Gastrocnemius medialis (tissue), 4 donors: Measurements from ENCODE around the gene EXOSC10. TPM values are rescaled to one million over a fixed set of nuclear protein-coding genes. Genes with fewer than 3 reads are reported as not detected.

Source experiments
- ATAC-seq, 2 donors: fragments of 150-250 bp; one replicate each; pipeline ENCODE4 v1.9.1; 2016
- DNase-seq, 2 donors: peaks; one replicate each; pipeline ENCODE4 v3.0.0-alpha.2; 2019
- H3K27ac ChIP-seq, 4 donors: fragments of 200-600 bp; sonication (generic); 1 replicate in 1 of 4; 2 replicates in 3 of 4; pipeline ENCODE4 v1.5.1; 2016 to 2018; ENCODE audit warnings: mild to moderate bottlenecking in 2 of 4, moderate library complexity in 1 of 4
- H3K27me3 ChIP-seq, 3 donors: fragments of 200-600 bp; sonication (generic) in 2 of 3; 1 replicate in 1 of 3; 2 replicates in 2 of 3; pipeline versions ENCODE4 v1.5.1 to v1.6.0; 2016 to 2019; ENCODE audit warnings: mild to moderate bottlenecking in 1 of 3, moderate library complexity in 1 of 3
- H3K36me3 ChIP-seq, 2 donors: fragments of 200-600 bp; sonication (generic) in 1 of 2; one replicate each; pipeline ENCODE4 v1.5.1; 2017 to 2018
- H3K4me1 ChIP-seq, 2 donors: fragments of 200-600 bp; sonication (generic) in 1 of 2; one replicate each; pipeline ENCODE4 v1.5.1; 2016 to 2017; ENCODE audit warnings: mild to moderate bottlenecking in 2 of 2
- H3K4me3 ChIP-seq, 4 donors: fragments of 200-600 bp; sonication (generic) in 3 of 4; 1 replicate in 1 of 4; 2 replicates in 3 of 4; pipeline ENCODE4 v1.5.1; 2016 to 2019; ENCODE audit warnings: mild to moderate bottlenecking in 2 of 4
- H3K9me3 ChIP-seq, 3 donors: fragments of 200-600 bp; sonication (generic) in 2 of 3; 1 replicate in 1 of 3; 2 replicates in 2 of 3; pipeline ENCODE4 v1.5.1; 2016 to 2019
- POLR2A ChIP-seq, 2 donors: fragments of 450-650 bp; IDR thresholded peaks; one replicate each; pipeline ENCODE4 v1.6.1; 2017; ENCODE audit warnings: antibody characterized with exemption in 2 of 2, mild to moderate bottlenecking in 2 of 2, moderate library complexity in 2 of 2
- in situ Hi-C, 4 donors: fragments of 200-750 bp; cut with MboI; loops; one replicate each; pipeline versions ENCODE4 v1.15.0 to v1.8.0; 2017; ENCODE audit warnings: low sequenced_read_pairs in 4 of 4
- intact Hi-C: fragments of 100-400 bp; cut with DNase I; formaldehyde crosslinking; loops from one replicate; pipeline ENCODE4 v1.15.1; 2023; ENCODE audit warnings: low total_unique reads
- total RNA-seq, 4 donors: library from RNA; depleted of rRNA; stranded (reverse); fragments of >200 nt; gene quantifications; one replicate each; pipeline versions ENCODE4 v1.1.0 to v1.2.3, GENCODE V29; 2016
- TF ChIP-seq, protein P1 (sequence below), 5 experiments: fragments of 450-650 bp in 3 of 5; fragments of 200-600 bp in 2 of 5; sonication (generic) in 2 of 5; IDR thresholded peaks in 4 of 5; conservative IDR thresholded peaks in 1 of 5; 1 replicate in 4 of 5; 2 replicates in 1 of 5; pipeline ENCODE4 v1.5.1; 2016 to 2019; ENCODE audit warnings: antibody characterized with exemption in 5 of 5, mild to moderate bottlenecking in 3 of 5, moderate library complexity in 3 of 5

Gene EXOSC10
- total RNA-seq, result 10 to 100 TPM; 26.5 to 44.4 (median 40.3) TPM

DNA sequence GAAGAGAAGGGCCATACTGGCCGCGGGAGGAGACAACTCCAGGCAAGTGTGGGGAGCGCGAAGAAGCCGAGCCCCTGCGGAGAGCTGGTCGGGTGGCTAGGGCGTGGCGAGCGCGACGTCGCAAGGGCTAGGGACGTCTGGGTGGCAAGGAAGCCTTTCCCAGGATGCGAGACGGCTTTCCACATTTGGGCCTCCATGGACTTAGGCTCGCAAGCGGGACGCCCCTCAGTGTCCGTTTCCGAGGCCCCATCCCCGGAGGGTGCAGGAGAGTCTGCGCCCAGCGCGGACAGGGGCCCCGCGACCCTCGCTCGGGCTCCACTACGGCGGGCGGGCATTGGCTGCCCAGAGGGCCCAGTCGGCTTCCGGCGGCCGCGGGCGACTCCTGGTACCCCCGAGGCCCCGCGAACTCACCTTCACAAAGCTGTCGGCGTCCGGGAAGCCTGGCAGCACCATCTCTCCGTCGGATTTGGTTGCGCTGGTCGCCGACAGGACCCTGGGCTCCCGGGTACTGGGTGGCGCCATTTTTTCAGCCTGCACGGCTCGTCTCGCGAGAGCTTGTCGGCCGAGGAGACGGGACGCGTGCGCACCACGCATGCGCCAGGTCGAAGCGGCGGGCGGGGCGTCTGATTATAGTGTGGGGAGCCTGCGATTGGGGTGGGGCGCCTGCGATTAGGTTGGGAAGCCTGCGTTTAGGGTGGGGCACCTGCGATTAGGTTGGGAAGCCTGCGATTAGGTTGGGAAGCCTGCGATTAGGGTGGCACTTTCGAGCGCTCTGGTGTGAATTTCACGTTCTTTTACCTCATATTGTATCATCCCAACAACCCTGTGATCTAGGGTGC lies at the start of gene EXOSC10:
TSS of gene EXOSC10 (minus strand) at position 560 of the 839 bp plus-strand sequence. CDS start at position 522, 38 bp downstream.
- intact Hi-C loops (loop anchor here (1.0 to 2.0 kb wide), 2 partner anchors 39 to 61 kb away; partner anchors contain the start of gene SRM), in situ Hi-C loops (no loop called here)
- peak; percentile 80 to 86 for DNase-seq
- Histone ChIP-seq H3K27me3 (no peaks in the 10 kb centered on the region), H3K4me1 (peaks cover 15% of the 10 kb centered on the region in 2 donors), H3K4me3 (peak within 1 kb of the TSS; percentile 84 to 99 (median 98)), H3K9me3 (no peaks in the 10 kb centered on the region), H3K27ac (peak within 1 kb of the TSS; percentile 84 to 86 (median 85)), H3K36me3 (peaks cover 0 to 34% of the 10 kb centered on the region in 2 donors)
- TF ChIP-seq POLR2A (IDR thresholded peaks at IDR 0.05), result peak in 1 of 2 donors; percentile 28
- TF ChIP-seq, protein P1, sequence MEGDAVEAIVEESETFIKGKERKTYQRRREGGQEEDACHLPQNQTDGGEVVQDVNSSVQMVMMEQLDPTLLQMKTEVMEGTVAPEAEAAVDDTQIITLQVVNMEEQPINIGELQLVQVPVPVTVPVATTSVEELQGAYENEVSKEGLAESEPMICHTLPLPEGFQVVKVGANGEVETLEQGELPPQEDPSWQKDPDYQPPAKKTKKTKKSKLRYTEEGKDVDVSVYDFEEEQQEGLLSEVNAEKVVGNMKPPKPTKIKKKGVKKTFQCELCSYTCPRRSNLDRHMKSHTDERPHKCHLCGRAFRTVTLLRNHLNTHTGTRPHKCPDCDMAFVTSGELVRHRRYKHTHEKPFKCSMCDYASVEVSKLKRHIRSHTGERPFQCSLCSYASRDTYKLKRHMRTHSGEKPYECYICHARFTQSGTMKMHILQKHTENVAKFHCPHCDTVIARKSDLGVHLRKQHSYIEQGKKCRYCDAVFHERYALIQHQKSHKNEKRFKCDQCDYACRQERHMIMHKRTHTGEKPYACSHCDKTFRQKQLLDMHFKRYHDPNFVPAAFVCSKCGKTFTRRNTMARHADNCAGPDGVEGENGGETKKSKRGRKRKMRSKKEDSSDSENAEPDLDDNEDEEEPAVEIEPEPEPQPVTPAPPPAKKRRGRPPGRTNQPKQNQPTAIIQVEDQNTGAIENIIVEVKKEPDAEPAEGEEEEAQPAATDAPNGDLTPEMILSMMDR (IDR thresholded peaks at IDR 0.05 in 4 of 5, conservative IDR thresholded peaks at IDR 0.05 in 1 of 5), result no peak
- peak; percentile 97 to 98 for ATAC-seq

DNA sequence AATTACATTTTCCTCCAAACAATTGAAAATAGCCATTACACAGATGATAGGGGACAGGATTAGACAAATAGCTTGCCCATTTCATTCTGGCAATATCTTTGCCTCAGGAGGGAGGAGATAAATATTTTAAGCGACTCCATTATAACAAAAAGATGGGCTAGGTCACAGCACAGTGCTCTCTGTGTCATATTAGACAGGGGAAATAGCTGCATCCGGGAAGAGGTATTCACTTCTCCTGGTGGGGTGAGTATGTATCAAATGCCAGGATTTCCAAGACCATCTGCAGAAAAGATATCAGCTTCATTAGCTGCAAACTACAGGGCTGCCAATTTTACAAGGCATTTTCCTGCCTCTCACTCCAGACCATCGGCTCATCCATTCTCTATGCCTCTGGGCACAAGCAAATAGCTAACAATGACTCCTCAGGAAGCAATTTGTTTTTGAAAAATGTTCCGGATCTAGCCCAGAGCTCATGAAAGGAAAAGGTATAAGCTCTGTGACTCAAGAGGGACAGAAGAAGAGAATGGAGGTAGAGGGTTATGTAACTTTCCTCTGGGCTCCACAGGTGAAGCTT lies 47.6 kb upstream of the EXOSC10 start:
- H3K4me1 ChIP-seq, result peaks cover 18 to 19% of the 10 kb centered on the region in 2 donors
- ATAC-seq (no peak), DNase-seq (no peak)
- no peaks in the 10 kb centered on the region for H3K27me3 ChIP-seq
- no peak for TF ChIP-seq POLR2A (IDR thresholded peaks at IDR 0.05)
- TF ChIP-seq, protein P1 (IDR thresholded peaks at IDR 0.05 in 4 of 5, conservative IDR thresholded peaks at IDR 0.05 in 1 of 5), result no peak
- no peak overlapping the region for H3K27ac ChIP-seq
- peaks cover 5 to 60% of the 10 kb centered on the region in 2 donors for H3K36me3 ChIP-seq
- H3K9me3 ChIP-seq, result no peaks in the 10 kb centered on the region
- H3K4me3 ChIP-seq, result no peak overlapping the region
- in situ Hi-C loops, result no loop called here
- intact Hi-C loops, result no loop called here

DNA sequence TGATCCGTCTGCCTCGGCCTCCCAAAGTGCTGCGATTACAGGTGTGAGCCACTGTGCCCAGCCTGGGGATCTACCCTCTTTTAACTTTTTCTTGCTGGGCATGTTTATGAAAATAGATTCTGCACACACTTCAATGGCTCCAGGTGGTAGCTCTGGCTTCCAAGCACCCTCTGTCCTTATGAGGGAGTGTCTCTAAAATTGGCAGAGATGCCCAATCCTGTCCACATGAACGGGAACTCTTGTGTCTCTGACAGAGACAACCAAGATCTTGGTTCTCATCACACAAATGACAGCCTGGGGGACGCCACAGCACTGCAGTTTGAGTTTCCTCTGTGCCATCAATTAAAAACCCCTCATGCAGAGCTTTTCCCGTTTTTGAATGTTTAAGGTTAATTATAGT lies 46.1 kb upstream of the EXOSC10 start:
- H3K9me3 ChIP-seq, result no peaks in the 10 kb centered on the region
- peaks cover 5 to 60% of the 10 kb centered on the region in 2 donors for H3K36me3 ChIP-seq
- no peak for DNase-seq
- no peak overlapping the region for H3K27ac ChIP-seq
- ATAC-seq, result no peak
- intact Hi-C loops, result no loop called here
- no peak for TF ChIP-seq POLR2A (IDR thresholded peaks at IDR 0.05)
- TF ChIP-seq, protein P1 (IDR thresholded peaks at IDR 0.05 in 4 of 5, conservative IDR thresholded peaks at IDR 0.05 in 1 of 5), result no peak
- in situ Hi-C loops, result no loop called here
- H3K4me1 ChIP-seq, result peaks cover 17 to 18% of the 10 kb centered on the region in 2 donors
- no peaks in the 10 kb centered on the region for H3K27me3 ChIP-seq
- no peak overlapping the region for H3K4me3 ChIP-seq

DNA sequence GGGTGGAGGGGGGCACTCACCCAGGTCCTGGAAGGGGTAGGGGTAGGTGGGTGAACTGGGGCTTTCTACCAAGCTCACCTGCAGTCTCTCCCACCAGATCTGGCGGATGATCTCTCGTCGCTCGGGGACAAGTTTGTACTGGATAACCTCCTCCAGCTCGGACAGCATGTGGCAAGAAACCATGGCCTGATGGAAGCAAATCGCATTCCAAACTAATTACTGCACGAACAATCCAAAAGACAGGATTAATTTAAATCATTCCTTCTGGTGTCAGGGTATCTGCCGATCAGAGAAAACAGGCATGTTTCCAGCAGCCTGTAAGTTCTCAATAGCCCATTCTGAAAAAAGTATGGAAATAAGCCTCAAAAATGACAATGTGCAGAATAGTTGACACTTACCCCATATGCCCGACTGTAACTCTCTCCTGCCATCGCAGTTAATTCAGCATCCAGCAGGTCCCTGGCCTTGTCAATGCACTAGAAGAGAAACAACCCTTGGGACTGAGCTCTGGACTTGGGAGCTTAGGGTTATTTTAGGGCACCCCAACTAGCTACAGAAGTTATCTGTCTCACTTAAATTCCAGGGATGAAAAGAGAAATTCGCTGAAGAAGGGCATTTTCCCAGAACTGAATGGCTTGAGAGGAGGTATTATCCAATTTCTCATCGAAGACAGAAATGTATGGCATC lies 45.0 kb upstream of the EXOSC10 start:
- in situ Hi-C loops (no loop called here), intact Hi-C loops (no loop called here)
- peak overlapping the region; percentile 61 to 78 (median 65) for H3K27ac ChIP-seq
- H3K27me3 ChIP-seq, result no peaks in the 10 kb centered on the region
- peaks cover 5 to 62% of the 10 kb centered on the region in 2 donors for H3K36me3 ChIP-seq
- no peak for ATAC-seq
- H3K4me1 ChIP-seq, result peaks cover 12 to 18% of the 10 kb centered on the region in 2 donors
- no peak for TF ChIP-seq POLR2A (IDR thresholded peaks at IDR 0.05)
- TF ChIP-seq, protein P1 (IDR thresholded peaks at IDR 0.05 in 4 of 5, conservative IDR thresholded peaks at IDR 0.05 in 1 of 5), result no peak
- H3K9me3 ChIP-seq, result no peaks in the 10 kb centered on the region
- no peak overlapping the region for H3K4me3 ChIP-seq
- no peak for DNase-seq
